ENCODE measurements around the gene LEKR1. TPM values are rescaled to one million over a fixed set of nuclear protein-coding genes. Genes with fewer than 3 reads are reported as not detected.

LEKR1 gene
- total RNA-seq, 1 experiment from 2014 or later: 0.37 TPM

- no peak for DNase-seq (ENCODE audit: low spot score)
Observed at GRCh38 chr3:157079676-157080369, 253.7 kb downstream of the LEKR1 start.

GRCh38 chr3:157081626-157082210, 255.6 kb downstream of the LEKR1 start:
- DNase-seq (ENCODE audit: low spot score): peak; percentile 98

- peak; percentile 51 for DNase-seq (ENCODE audit: low spot score)
Observed at GRCh38 chr3:157082305-157082982, 256.3 kb downstream of the LEKR1 start.

GRCh38 chr3:157083824-157084223, 257.7 kb downstream of the LEKR1 start:
- no peak for DNase-seq (ENCODE audit: low spot score)

- no peak for DNase-seq (ENCODE audit: low spot score)
Observed at GRCh38 chr3:157086060-157086750, 260.1 kb downstream of the LEKR1 start.

- DNase-seq (ENCODE audit: low spot score): no peak
Observed at GRCh38 chr3:157086775-157087174, 260.6 kb downstream of the LEKR1 start.

GRCh38 chr3:157087373-157087772, 261.2 kb downstream of the LEKR1 start:
- no peak for DNase-seq (ENCODE audit: low spot score)

- DNase-seq (ENCODE audit: low spot score): no peak
Observed at GRCh38 chr3:157087780-157088600, 261.8 kb downstream of the LEKR1 start.

GRCh38 chr3:157088601-157089454, 262.7 kb downstream of the LEKR1 start:
- peak; percentile 97 for DNase-seq (ENCODE audit: low spot score)

GRCh38 chr3:157089455-157090221, 263.5 kb downstream of the LEKR1 start:
- DNase-seq (ENCODE audit: low spot score): no peak

GRCh38 chr3:157091083-157091833, 265.1 kb downstream of the LEKR1 start:
- no peak for DNase-seq (ENCODE audit: low spot score)

- no peak for DNase-seq (ENCODE audit: low spot score)
Observed at GRCh38 chr3:157092230-157092629, 266.1 kb downstream of the LEKR1 start.

- no peak for DNase-seq (ENCODE audit: low spot score)
Observed at GRCh38 chr3:157093096-157093495, 266.9 kb downstream of the LEKR1 start.

GRCh38 chr3:157094301-157094700, 268.1 kb downstream of the LEKR1 start:
- no peak for DNase-seq (ENCODE audit: low spot score)

- DNase-seq (ENCODE audit: low spot score): no peak
Observed at GRCh38 chr3:157094751-157095480, 268.8 kb downstream of the LEKR1 start.
